ENCODE data around the gene LAD1.

The LAD1 gene

GRCh38 chr1:201347498-201348210, 51.5 kb downstream of the LAD1 start:
- no peak for DNase-seq (ENCODE audit: low spot score)

GRCh38 chr1:201346987-201347386, 52.1 kb downstream of the LAD1 start:
- DNase-seq (ENCODE audit: low spot score), result no peak

GRCh38 chr1:201346337-201346939, 52.7 kb downstream of the LAD1 start:
- DNase-seq (ENCODE audit: low spot score), result no peak

GRCh38 chr1:201345081-201345355, 54.1 kb downstream of the LAD1 start:
- DNase-seq (ENCODE audit: low spot score), result no peak

- no peak for DNase-seq (ENCODE audit: low spot score)
Measured at GRCh38 chr1:201344206-201345080, 54.7 kb downstream of the LAD1 start.

GRCh38 chr1:201341377-201341776, 57.7 kb downstream of the LAD1 start:
- no peak for DNase-seq (ENCODE audit: low spot score)

GRCh38 chr1:201336711-201337450, 62.2 kb downstream of the LAD1 start:
- no peak for DNase-seq (ENCODE audit: low spot score)

GRCh38 chr1:201335901-201336300, 63.2 kb downstream of the LAD1 start:
- no peak for DNase-seq (ENCODE audit: low spot score)

- no peak for DNase-seq (ENCODE audit: low spot score)
Measured at GRCh38 chr1:201335174-201335870, 63.8 kb downstream of the LAD1 start.

- no peak for DNase-seq (ENCODE audit: low spot score)
Measured at GRCh38 chr1:201334325-201335173, 64.6 kb downstream of the LAD1 start.

GRCh38 chr1:201332616-201333335, 66.3 kb downstream of the LAD1 start:
- no peak for DNase-seq (ENCODE audit: low spot score)

- no peak for DNase-seq (ENCODE audit: low spot score)
Measured at GRCh38 chr1:201332021-201332420, 67.1 kb downstream of the LAD1 start.

GRCh38 chr1:201331166-201331565, 68.0 kb downstream of the LAD1 start:
- no peak for DNase-seq (ENCODE audit: low spot score)
